NCI-H82 treated with DMSO at 0.1 percent for 48 hours (cell line): Measurements from ENCODE around the gene ANGPTL8.

Source experiments
- DNase-seq: peaks from one replicate; lab custom pipeline; 2025; ENCODE audit not compliant: unreplicated experiment; lab: John Stamatoyannopoulos, UW

ANGPTL8 gene

DNA sequence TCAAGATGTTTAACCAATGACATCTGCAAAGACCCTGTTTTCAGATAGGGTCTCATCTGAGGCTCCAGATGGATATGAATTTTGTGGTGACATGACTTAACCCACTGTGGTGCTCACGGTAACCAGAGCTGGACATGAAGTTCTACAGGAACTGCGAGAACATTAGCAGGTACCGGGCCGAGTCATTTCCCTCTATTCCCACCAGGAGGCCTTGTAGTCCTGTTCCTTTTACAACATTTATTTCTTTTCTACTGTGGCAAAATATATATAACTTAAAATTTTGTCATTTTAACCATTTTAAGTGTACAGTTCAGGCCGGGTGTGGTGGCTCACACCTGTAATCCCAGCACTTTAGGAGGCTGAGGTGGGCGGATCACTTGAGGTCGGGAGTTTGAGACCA lies 48.9 kb downstream of the ANGPTL8 start:
- DNase-seq = no peak

DNA sequence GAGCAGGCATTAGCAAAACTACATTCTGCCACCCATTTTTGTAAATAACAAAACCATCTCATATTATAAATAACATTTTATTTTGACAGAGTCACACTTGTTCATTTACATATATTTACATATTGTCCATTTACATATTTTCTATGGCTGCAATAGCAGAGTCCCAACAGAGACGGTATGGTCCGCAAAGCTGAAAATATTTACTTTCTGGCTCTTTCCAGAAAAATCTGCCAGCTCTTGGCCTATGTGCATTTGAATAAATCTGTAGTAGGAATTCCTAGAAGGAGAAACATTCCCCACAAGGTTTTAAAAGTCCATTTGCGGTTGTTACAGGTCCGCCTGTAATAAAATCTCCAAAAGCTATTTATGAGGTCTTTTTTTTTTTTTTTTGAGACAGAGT lies 50.8 kb downstream of the ANGPTL8 start:
- DNase-seq = no peak

DNA sequence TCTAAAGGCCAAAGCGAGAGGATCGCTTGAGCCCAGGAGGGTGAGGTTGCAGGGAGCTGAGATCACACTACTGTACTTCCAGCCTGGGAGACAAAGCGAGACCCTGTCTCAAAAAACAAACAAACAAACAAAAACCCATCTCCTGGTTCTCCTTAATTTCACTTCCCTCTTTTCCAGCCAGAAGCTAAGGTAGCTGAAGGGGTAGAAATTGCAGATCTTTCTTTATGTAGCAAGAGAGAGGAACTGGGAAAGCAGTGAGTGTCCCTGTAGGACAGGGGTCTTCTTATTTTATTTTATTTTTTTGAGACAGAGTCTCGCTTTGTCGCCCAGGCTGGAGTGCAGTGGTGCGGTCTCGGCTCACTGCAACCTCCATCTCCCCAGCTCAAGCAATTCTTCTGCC lies 52.0 kb downstream of the ANGPTL8 start:
- DNase-seq = no peak
